GM12873 (cell line): ENCODE data around the gene ENOX1.

Experiments used
- CTCF ChIP-seq: IDR thresholded peaks from 2 replicates; pipeline ENCODE4 v1.5.1; 2012; ENCODE audit warnings: low read depth, mild to moderate bottlenecking, moderate library complexity, low read length, control low read depth; ENCODE audit not compliant: insufficient read depth; ENCODE audit errors: missing control alignments

Gene ENOX1

GRCh38 chr13:43353631-43354030 is 433.1 kb downstream of the ENOX1 start:
- TF ChIP-seq CTCF, result no peak

- no peak for TF ChIP-seq CTCF
Measured at GRCh38 chr13:43348397-43348796, 438.4 kb downstream of the ENOX1 start.

- no peak for TF ChIP-seq CTCF
Measured at GRCh38 chr13:43347877-43348276, 438.9 kb downstream of the ENOX1 start.

- TF ChIP-seq CTCF, result no peak
Measured at GRCh38 chr13:43346427-43346826, 440.3 kb downstream of the ENOX1 start.

- no peak for TF ChIP-seq CTCF
Measured at GRCh38 chr13:43343645-43344044, 443.1 kb downstream of the ENOX1 start.

GRCh38 chr13:43339805-43340550 is 446.8 kb downstream of the ENOX1 start:
- TF ChIP-seq CTCF, result no peak

- TF ChIP-seq CTCF, result no peak
Measured at GRCh38 chr13:43339145-43339804, 447.5 kb downstream of the ENOX1 start.
